HG03469 (cell line): ENCODE results near the gene XXYLT1.

ENCODE experiments used
- ATAC-seq: cut with Tn5 transposase; IDR thresholded peaks from one replicate; pipeline ENCODE4 v1.9.1; 2021; ENCODE audit warnings: mild to moderate bottlenecking, moderate library complexity, moderate number of reproducible peaks; ENCODE audit not compliant: unreplicated experiment

The XXYLT1 gene

GRCh38 chr3:195172896-195173295 lies 98.1 kb downstream of the XXYLT1 start:
- ATAC-seq: no peak

DNA sequence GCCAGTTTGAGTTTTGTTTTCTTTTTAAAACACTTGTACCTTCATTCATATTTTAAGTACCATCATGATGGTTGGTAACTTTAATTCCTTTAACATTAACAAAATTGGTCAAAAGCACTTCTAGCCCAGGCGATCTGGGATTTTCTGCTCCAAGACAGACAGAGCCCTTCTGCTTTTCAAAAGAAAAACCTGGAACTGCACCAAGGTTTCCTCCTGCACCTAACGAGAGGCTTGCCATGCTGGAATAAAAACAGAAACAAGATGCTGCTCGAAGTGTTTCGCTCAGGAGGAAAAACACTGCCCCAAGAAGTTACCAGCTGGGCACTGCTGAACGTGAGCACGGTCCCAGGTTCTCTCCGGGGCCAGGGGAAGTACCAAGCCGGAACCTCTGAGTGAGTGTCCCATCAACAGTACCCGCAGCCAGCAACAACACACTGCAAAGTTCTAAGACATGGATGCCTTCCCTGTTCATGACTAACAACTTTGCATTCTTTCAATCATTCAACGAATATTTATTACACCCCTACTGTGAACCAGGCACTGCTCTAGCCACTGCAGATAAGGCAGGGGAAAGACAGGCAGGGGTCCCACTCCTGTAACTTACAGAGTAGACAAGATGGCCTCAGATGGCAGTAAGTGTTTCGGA lies 98.8 kb downstream of the XXYLT1 start:
- ATAC-seq: no peak

DNA sequence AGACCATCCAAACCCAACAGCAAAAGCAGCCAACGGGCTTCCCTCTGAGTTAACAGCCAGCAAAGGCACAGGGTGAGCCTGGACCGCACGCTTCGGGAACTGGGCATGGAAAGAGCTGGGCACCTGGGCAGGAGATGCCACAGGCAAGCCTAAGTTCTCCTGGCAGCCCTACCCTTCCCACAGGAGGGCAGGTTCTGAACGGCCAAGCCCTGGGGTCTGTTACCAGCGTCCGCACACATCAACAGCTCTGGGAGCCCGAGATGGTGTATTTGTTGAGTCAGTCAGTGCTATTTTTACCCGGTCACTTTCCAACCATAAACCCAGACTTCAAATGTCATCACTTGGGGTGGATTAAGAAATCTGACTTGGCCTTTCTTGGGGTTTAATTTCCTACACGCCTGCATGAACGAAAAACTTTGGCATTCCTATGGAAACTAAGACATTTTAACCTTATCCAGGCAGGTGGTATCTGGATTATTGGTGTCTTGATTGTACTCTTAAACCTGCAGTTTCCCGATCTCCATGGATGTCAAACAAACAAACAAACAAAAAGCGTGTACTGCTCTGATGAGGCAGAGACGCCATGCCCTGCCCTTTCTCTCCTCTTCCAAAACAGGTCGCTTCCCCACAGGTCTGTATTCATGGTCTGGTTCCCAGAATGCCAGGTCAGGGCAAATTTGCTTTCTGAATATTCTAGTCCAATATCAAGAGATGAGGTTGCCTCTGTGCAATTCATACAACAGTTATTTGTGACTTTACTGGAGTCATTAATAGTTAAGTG lies 99.7 kb downstream of the XXYLT1 start:
- ATAC-seq: no peak

- ATAC-seq: no peak
Observed at GRCh38 chr3:195170496-195170895, 100.5 kb downstream of the XXYLT1 start.

DNA sequence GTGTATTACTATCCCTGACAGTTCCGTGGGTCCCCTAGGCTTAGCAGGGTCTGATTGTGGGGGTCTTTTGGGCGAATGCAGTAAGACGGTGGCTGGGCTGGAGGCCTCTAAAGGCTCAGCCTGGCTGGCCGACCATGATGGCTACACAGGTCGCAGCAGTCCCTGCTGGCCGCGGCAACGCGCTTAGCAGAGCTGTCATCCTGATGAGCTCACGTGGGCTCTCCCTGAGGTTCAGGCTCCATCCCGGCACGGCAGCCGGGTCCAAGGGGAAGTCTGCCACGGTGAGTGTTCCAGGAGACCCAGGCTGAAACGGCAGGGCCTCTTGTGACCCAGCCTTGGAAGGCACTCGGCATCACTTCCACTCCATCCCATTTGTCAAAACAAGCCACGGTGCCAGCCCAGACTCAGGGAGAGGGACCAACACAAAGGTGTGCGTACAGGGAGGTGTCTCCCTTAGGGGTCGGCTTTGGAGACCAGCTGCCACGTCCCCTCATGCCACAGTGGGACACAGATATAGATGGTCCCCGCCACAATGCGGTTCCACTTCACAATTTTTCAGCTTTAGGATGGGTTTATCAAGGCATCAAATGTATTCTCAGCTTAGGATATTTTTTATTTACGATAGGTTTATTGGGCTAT lies 101.8 kb downstream of the XXYLT1 start:
- no peak for ATAC-seq

GRCh38 chr3:195168009-195168762 lies 102.8 kb downstream of the XXYLT1 start:
- no peak for ATAC-seq

- ATAC-seq: no peak
Observed at GRCh38 chr3:195165790-195166189, 105.2 kb downstream of the XXYLT1 start.

GRCh38 chr3:195165265-195165609 lies 105.7 kb downstream of the XXYLT1 start:
- no peak for ATAC-seq

GRCh38 chr3:195164573-195165264 lies 106.2 kb downstream of the XXYLT1 start:
- ATAC-seq: no peak

GRCh38 chr3:195163719-195164572 lies 107.0 kb downstream of the XXYLT1 start:
- ATAC-seq: no peak

DNA sequence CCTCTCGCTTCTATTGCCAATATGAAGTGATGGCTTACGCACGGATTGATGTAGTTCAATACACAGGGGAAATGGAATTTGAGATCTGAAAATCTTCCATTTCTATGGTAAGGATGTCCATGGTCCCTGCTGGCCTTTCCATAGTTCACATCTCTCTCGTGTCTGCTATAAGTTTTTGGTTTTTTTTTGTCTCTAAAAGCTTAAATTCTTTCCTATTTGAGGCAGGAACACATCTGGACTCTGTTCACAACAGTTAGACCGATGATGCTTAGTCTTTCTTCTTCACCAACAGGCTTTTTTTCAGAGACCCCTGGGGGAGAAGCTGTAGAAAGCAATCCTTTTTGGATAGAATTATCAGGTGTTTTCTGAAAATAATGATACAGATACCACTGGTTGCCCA lies 108.1 kb downstream of the XXYLT1 start:
- no peak for ATAC-seq

DNA sequence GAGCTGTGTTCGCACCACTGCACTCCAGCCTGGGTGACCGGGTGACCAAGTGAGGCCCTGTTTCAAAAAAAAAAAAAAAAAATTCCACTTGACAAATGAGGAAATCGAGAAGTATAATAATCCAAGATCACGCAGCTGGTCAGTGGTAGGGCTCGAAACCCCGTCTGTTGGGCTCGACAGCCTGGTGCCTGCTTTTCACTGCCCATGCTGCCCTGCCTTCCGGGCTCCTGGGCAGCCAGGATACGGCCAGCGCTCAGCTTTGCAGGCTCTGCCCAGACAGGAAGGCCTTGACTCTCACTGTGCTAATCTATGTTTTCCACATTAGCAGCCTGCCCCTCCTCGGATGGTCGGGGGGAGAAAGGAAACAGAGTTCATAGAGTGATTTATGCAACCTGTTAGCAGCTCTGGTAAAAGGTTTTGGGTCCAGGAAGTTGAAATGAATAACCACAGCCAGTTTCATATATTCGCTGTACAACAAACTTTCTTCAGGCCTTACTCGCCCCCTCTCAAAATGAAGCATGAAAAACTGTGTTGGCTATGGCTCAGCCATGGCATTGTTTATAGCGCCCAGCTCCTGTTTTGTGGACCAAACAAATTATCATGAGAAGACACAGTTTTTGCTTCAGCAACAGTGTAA lies 108.8 kb downstream of the XXYLT1 start:
- ATAC-seq: peak; percentile 39

- ATAC-seq: no peak
Observed at GRCh38 chr3:195160908-195161434, 110.0 kb downstream of the XXYLT1 start.

DNA sequence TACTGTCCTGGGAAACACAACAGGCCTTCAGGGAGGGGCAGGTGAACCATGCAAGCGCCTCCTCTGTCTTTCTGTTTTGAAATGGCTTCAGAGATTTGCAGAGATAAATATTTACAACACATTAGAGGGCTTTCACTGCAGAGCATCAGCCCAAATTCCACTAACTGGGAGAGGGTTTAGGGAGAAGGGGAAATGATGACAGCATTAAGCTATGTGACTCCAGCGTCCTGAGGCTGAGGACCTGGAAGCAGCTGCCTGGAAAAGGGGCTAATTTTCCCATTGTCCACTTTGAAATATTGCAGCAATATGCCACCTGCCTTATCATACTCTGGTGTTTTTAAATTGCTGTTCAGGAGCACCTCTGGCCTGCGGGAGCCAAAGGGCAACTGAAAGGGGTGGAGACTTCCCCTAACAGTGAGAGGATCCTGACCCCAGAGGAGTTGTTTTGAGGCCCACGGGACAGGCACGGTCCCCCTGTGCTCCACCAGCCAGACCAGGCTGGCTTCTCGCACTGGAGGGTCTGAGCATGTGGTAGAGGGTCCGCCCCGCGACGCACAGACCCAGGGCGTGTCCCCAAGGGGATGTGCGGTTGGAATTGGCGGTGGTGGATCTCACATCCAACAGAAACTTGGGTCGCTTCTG lies 110.6 kb downstream of the XXYLT1 start:
- no peak for ATAC-seq

GRCh38 chr3:195159814-195160165 lies 111.2 kb downstream of the XXYLT1 start:
- ATAC-seq: no peak

GRCh38 chr3:195159117-195159813 lies 111.7 kb downstream of the XXYLT1 start:
- no peak for ATAC-seq

DNA sequence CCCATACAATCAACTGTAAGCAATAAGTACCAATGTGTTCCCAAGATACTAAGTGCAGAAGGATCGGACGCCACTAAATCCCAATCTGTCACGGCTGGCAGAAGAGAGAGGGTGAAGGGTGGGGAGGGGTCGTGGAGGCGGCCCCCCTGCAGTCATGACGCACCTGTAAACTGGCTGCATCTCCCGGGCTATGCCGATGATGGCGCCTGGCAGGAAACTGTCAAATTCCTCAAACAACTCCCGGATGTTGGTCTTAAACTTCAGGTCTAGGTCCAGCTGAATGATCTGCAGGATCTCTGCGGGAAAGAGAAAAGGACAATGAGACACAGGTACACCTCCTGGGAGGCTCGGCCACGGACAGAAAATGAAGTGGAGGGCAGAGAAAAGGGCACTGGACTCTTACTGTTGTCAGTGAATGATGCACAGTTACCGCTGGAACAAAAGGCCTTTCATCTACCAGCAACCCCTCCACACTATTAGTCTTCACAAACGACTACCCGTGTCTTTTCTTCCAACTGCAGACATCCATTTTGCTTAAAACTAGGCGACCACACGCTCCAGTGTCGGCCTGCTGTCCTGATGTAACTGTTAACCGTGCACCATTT lies 114.6 kb downstream of the XXYLT1 start:
- no peak for ATAC-seq
